Forelimb muscle (tissue), 1 donor: ENCODE measurements around the gene MT1H. TPM values are rescaled to one million over a fixed set of nuclear protein-coding genes. Genes with fewer than 3 reads are reported as not detected.
"Not testable (repeated sequence)": the region's sequence is repeated elsewhere in the genome, so short reads cannot be mapped to it uniquely, and the experiment has no call there.

Source experiments
- DNase-seq: peaks from one replicate; pipeline ENCODE4 v3.0.0-alpha.2; 2013; ENCODE audit warnings: low read depth
- polyA plus RNA-seq: library from polyadenylated mRNA; unstranded; fragments of 120-200 nt; gene quantifications from one replicate; pipeline ENCODE4 v1.2.1, GENCODE V29; 2013; ENCODE audit not compliant: insufficient read length

MT1H gene
- polyA plus RNA-seq, 1 donor = not detected

DNA sequence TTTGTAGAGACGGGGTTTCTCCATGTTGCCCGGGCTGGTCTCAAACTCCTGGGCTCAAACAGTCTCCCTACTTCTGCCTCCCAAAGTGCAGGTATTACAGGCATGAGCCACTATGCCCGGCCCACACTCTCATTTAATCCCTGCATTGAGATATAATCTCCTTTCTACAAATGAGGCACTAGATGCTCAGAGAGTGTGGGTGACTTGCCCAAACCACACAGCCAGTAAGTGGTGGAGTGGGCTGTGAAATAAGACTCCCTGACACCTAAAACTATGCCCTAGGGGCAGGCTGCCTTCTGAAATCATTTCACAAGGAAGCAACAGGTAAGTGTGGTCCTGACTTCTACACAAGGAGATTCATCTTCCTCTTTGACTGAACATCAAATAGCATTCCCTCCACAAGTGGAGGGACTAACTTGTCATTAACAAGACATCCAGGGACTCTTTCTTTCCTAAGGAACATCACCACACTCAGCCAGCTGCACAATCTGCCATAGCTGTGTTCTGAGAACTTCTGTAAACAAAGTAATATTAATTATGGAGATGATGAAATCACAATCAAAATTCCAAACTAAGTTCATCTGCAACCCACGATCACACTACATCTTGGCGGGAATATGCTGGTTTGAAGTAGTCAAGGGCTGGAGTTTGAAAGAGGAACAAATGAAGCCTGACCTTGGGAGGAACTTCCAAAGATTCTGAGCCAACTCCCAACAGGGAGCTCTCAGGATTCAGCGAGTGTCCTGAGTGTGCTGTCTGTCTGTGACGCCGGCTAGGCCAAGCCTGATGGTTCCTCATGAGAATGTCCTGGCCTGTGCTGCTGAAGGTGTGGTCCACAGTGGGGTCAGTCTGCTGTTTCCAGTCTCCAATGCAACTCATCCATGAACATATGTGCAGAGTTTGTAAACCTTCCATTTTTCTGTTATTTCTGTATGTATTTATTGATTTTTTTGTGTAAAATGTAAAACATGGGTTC, 4.0 kb upstream of the MT1H start:
- not testable (repeated sequence) for DNase-seq

DNA sequence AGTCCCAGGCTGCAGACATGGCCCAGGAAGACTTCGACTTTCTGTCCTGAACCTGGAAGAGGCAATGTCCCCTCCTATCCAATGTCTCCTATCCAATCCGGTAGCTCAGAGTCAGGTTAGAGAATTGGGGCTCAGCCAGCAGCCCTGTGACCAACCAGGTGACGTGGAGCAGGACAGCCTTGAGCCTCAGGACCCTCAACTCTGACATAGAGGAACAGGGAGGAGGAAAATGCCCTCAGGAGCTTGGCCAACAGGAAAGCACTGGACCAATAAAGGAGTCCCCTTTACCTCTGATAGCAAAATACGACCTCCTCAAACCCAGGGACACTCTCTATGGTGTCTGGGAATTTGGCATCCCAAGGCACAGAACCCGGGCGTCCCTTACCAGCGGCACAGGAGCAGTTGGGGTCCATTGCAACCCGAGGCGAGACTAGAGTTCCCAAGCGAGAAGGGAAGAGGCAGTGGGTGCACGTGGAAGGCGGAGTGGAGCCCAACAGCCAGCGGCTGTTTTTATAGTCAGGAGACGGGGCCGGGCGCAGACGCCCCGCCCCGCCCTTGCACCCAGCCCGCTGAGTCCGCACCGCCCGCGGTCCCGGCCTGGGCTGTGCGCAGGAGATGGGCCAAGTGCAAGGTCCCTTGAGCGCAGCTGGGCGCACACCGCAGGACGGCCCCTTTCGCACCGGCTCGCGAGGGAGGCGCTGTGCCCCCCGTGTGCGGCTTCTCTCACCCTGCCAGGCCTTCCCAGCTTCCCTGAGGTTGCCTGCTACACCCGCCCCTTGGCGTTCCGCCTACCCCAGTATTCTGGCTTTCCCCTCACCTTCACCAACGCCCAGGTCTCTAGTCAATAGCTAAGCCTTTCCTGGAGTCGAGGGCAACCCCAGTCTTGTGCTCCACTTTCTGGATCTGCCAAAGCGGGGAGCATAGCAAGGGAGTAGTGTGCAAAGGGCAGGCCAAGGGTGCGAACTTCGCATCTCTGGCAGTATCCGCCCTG, 1.7 kb upstream of the MT1H start, which contains the start of gene MT1G:
Gene MT1G (minus strand): TSS at position 485 of the 991 bp plus-strand sequence. CDS start 72 bp downstream, at position 413.
- no peak for DNase-seq

DNA sequence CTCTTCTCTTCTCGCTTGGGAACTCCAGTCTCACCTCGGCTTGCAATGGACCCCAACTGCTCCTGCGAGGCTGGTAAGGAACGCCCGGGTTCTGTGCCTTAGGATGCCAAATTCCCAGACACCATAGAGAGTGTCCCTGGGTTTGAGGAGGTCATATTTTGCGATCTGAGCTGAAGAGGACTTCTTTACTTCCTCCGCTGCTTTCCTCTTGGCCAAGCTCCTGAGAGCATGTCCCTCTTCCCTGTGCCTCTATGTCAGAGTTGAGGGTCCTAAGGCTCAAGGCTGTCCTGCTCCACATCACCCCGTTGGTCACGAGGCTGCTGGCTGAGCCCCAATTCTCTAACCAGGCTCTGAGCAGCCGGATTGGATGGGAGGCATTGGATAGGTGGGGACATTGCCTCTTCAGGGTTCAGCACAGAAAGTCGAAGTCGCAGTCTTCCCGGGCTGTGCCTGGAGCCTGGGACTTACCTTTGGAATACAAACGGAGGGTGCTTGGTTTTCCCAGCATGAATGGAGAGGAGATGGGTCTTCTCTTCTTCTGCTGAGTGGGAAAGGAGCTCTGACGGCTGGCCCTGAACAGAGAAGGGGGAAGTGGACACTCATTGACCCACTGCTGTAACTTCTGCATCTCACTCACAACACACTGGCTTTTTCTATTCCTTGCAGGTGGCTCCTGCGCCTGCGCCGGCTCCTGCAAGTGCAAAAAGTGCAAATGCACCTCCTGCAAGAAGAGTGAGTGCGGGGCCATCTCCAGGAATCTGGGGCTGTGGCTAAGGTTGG, 416 bp downstream of the MT1H start:
- DNase-seq = no peak

DNA sequence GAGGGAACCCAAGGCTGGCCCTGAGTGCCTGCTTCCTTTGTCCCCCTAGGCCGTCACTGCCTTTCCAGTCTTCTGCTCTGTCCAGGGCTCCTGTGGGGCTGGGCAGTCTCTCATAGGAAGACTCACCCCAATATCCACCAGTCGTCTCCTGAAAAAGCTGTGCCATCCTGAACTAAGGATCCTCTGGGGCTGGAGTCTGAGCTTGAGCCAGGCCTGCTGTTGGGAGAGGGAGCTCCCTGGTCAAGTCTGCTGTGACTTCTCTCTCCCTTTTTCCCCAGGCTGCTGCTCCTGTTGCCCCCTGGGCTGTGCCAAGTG, 963 bp downstream of the MT1H start:
- no peak for DNase-seq

DNA sequence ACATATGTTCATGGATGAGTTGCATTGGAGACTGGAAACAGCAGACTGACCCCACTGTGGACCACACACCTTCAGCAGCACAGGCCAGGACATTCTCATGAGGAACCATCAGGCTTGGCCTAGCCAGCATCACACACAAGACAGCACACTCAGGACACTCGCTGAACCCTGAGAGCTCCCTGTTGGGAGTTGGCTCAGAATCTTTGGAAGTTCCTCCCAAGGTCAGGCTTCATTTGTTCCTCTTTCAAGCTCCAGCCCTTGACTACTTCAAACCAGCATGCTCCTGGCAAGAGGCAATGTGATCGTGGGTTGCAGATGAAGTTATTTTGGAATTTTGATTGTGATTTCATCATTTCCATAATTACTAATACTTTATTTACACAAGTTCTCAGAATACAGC, 2.1 kb downstream of the MT1H start:
- not testable (repeated sequence) for DNase-seq

DNA sequence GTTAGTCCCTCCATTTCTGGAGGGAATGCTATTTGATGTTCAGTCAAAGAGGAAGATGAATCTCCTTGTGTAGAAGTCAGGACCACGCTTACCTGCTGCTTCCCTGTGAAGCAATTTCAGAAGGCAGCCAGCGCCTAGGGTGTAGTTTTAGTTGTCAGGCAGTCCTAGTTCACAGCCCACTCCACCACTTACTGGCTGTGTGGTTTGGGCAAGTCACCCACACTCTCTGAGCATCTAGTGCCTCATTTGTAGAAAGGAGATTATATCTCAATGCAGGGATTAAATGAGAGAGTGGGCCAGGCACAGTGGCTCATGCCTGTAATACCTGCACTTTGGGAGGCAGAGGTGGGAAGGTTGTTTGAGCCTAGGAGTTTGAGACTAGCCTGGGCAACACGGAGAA, 2.6 kb downstream of the MT1H start:
- not testable (repeated sequence) for DNase-seq

DNA sequence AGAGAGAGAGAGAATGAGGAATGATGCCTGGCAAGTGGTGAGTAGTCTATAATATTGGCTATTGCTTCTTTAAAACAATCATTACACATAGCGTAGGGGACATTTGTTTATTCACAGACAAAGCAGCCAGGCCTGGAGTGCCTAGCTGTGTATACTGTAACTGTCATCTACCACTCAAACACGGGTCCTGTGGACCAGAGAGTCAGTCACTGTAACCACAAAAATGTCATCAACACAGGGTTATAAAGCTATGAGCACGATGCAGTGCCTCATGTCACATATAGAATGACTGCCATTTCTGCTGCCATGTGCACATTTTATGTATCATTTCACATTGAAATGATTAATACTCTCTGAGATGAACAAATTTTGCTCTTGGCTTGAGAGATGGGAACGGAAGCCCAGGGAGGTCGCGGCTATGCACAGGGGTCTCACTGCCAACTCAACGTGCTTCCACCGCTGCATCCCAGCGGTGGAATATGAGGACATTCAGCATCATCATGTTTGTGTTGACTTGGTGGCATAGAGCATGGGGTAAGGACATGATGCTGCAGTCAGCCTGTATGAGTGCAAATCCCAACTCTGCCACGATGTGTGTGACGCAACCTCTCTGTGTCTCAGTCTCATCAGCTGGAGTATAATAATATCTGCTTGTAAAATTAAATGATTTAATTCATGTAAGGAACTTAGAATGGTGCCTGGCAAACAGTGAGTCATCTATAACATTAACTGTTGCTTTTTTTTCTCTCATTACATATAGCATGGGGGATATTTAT, 3.3 kb downstream of the MT1H start:
- no peak for DNase-seq

DNA sequence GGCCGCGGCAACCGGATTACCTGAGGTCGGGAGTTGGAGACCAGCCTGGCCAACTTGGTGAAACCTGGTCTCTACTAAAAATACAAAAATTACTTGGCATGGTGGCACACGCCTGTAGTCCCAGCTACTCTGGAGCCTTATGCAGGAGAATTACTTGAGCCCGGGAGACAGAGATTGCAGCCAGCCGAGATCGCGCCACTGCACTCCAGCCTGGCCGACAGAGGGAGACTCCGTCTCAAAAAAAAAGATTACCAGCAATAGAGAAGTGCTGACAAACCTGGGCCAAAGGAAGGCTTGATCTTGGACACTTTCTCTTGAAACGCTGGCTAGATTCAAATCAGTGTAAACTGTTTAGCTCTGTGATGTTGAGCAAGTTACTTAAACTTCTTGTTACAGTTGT, 4.3 kb downstream of the MT1H start:
- peak; percentile 50 for DNase-seq

DNA sequence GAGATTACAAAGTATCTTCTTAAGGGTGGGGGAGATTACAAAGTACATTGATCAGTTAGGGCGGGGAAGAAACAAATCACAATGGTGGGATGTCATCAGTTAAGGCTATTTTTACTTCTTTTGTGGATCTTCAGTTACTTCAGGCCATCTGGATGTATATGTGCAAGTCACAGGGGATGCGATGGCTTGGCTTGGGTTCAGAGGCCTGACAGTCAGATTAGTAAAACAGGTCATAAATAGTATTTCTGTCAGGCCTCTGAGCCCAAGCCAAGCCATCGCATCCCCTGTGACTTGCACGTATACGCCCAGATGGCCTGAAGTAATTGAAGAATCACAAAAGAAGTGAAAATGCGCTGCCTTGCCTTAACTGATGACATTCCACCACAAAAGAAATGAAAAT, 5.0 kb downstream of the MT1H start:
- DNase-seq = not testable (repeated sequence)

DNA sequence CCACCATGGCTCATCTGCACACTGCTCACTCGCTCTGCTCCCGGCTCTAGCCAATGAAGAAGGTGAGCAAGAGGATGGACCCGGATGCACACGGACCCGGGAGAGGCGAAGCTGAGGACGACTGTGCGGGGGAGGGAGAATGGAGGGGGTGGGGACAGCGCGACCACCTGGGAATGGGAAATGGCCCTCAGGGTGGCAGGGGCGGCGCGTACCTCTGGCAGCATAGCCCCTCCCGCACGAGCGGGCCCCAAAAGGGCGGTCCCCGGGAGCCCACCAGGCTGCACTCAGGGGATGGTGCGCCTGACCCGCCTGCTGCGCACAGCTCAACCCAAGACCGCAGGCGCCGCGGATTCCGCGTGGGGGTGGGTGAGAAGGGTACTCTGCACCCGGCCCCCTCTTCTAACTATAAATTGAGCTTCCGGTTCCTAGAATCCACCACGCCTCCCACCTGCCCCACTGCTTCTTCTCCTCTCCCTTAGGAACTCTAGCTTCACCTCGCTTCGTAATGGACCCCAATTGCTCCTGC, 6.1 kb downstream of the MT1H start:
- DNase-seq = no peak

DNA sequence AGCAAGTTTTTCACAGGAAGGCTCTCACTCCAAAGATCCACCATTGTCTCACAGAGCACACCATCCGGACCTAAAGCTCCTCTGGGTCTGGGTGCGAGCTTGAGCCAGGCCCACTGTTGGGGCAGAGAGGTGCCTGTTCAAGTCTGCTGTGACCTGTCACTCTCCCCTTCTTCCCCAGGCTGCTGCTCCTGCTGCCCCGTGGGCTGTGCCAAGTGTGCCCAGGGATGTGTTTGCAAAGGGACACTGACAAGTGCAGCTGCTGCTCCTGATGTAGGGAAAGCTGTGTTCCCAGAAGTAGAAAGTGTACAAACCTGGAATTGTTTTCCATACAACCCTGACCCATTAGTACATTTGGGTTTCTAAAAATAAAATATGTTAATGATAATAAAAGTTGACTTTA, 7.9 kb downstream of the MT1H start:
- no peak for DNase-seq

DNA sequence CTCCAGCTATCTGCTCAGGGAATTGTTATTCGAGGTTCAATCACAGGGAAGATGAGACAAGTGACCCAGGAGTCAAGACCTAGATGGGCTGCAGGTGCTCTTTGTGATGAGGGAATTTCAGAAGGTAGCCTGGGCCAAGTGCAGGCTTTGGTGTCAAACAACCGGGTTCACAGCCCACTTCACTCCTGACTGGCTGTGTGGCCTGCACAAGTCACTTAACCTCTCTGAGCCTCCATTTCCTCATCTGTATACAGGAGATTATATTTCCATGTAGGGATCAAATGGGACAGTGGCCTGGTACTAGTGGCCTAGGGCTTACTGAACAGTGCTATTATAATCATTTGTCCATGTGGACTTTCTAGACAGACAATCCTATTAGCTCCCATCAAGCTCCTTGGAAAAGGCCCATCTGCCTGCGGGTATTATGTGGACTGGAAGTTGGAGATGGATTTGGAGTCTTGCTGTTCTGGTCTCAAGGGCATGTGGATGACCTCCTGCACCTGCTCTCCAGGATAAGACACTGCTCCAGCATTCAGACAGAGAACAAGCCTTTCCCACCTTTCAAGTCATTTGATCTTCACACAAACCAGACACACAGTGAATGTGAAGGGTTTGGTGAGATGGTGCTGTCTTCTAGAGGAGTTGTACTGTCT, 9.6 kb downstream of the MT1H start:
- DNase-seq = no peak

DNA sequence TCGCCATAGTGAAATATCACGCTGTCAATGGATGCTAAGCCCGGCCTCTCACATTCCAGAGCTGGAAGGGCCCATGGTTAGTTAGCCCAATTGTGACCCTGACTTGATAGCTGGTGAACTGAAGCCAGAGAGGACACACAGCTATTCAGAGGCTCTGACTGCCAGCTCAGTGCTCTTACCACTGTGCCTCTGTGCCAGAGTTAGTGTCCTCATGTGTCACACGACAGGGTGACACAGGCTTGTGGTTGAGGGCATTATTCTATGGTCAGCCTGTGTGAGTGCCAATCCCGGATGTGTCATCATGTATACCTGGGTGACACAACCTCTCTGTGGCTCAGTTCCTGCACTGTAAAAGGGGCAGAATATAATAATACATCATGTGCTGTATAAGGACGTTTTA, 10.2 kb downstream of the MT1H start:
- DNase-seq = no peak

DNA sequence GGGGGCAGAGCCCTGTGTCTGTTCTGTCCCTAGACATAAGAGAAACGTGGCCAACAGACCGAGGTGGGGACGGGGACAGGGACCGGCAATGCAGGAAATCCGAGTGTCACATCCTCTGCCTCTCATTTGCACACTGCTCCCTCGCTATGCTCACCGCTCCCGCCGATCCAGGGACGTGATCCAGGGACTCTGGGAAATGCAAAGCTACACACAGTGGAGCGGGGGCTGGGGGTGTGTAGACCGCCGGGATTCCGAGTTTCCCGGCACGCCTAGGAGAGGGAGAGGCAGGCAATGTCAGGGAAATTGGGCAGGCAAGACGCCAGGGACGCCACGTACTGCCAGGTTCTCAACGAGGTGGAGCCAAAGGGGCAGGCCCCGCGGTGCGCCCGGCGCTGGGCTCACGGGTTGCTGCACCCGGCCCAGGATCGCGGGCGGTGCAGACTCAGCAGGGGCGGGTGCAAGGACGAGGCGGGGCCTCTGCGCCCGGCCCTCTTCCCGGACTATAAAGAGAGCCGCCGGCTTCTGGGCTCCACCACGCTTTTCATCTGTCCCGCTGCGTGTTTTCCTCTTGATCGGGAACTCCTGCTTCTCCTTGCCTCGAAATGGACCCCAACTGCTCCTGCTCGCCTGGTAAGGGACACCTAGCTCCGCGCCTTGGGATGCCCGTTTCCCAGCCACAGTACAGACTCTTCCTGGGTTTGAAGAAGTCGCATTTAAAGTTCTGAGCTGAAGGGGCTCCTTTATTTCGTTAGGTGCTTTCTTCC, 12.5 kb downstream of the MT1H start, which contains the start of gene MT1X:
Gene MT1X (plus strand): TSS at position 532 of the 764 bp plus-strand sequence. CDS start 71 bp downstream, at position 603.
- peak; percentile 47 for DNase-seq

DNA sequence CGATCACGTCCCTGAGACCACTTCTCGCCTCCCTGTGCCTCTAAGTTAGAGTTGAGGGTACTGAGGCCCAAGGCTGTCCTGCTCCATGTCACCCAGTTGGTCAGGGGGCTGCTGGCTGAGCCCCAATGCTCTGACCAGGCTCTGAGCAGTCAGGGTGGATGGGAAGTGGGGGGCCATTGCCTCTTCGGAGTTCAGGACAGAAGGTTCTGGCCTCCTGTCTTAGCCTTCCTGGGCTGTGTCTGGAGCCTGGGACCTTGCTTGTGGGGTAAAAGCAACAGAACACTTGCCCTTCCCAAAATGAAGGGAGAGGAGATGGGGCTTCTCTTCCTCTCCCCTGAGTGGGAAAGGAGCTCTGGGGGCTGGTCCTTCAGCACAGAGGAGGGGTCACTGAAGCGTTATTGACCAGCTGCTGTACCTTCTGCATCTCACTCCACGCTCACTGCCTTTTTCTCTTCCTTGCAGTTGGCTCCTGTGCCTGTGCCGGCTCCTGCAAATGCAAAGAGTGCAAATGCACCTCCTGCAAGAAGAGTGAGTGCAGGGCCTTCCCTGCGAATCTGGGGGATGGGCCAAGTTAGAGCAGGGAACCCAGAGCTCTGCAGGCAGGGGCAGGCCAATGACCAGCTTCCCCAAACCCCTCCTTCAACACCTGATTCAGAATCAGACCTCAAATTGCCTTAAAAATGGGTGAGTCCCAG, 13.2 kb downstream of the MT1H start:
- DNase-seq = no peak

DNA sequence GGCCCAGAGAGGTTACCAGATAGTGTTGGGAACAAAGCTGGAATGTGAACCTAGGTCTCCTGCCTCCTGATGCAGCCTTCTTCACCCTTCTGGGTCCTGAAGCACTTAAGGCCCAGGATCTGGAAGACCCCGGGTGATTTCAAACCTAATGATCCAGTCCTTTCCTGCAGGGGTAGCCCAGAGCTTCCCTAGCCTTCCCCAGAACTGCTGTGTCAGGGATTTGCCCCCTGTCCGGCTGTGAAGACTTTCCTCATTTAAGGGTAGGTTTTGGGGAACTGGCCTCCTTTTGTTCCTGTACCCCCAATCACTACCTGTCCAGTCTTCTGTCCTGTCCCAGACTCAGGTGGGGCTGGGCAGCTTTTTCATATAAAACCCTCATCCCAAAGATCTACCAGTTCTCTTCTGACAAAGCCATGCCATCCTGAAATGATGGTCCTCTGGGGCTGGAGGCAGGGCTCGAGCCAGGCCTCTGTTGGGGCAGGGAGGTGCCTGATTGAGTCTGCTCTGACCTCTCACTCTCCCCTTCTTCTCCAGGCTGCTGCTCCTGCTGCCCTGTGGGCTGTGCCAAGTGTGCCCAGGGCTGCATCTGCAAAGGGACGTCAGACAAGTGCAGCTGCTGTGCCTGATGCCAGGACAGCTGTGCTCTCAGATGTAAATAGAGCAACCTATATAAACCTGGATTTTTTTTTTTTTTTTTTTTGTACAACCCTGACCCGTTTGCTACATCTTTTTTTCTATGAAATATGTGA, 14.0 kb downstream of the MT1H start:
- no peak for DNase-seq

DNA sequence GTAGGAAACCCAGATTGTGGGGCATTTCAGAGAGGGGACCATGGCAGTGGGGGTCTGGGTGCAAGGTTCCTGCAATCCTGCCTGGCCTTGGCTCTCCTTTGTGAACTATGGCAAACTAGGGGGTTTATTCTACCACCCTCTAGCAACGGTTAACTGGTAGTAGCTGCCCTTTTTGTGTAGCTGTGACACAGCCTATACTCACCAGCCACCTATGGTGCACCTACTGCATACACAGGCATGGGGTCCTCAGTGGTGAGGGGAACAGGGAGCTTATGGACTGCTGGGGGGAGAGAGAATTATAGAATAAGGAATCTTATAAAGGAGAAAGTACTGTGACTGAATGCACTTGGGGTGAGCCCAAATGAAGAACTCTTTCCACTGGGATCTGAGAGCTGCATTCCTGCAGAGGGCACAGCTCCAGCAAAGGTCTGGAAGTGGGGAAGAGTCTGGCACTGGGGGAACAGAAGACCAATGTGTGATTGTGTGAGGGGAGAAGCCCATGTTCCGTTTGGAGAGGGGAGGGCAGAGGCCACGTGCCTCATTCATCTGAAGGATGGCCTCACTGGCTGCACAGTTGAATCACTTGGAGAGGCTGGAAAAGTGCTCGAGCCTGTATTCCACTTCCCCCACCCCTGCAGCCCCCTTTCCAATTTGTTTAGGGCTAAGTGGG, 14.8 kb downstream of the MT1H start:
- no peak for DNase-seq
